NCI-H82 treated with DMSO at 0.1 percent for 48 hours (cell line): ENCODE measurements around the gene MSX1.

Experiments
- DNase-seq: peaks from one replicate; lab custom pipeline; 2025; ENCODE audit not compliant: unreplicated experiment; lab: John Stamatoyannopoulos, UW

MSX1 gene

GRCh38 chr4:4899202-4899925 lies 39.9 kb downstream of the MSX1 start:
- no peak for DNase-seq

GRCh38 chr4:4901877-4902276 lies 42.4 kb downstream of the MSX1 start:
- no peak for DNase-seq

- DNase-seq, result no peak
These were observed 52.7 kb downstream of the MSX1 start for GRCh38 chr4:4912155-4912554.

GRCh38 chr4:4913147-4913561 lies 53.7 kb downstream of the MSX1 start:
- DNase-seq, result no peak
